ENCODE measurements around the gene CHST15. TPM values are rescaled to one million over a fixed set of nuclear protein-coding genes. Genes with fewer than 3 reads are reported as not detected.

Gene CHST15
- total and polyA plus RNA-seq, 4 donors: 5.4 to 45.3 (median 36.7) TPM

DNA sequence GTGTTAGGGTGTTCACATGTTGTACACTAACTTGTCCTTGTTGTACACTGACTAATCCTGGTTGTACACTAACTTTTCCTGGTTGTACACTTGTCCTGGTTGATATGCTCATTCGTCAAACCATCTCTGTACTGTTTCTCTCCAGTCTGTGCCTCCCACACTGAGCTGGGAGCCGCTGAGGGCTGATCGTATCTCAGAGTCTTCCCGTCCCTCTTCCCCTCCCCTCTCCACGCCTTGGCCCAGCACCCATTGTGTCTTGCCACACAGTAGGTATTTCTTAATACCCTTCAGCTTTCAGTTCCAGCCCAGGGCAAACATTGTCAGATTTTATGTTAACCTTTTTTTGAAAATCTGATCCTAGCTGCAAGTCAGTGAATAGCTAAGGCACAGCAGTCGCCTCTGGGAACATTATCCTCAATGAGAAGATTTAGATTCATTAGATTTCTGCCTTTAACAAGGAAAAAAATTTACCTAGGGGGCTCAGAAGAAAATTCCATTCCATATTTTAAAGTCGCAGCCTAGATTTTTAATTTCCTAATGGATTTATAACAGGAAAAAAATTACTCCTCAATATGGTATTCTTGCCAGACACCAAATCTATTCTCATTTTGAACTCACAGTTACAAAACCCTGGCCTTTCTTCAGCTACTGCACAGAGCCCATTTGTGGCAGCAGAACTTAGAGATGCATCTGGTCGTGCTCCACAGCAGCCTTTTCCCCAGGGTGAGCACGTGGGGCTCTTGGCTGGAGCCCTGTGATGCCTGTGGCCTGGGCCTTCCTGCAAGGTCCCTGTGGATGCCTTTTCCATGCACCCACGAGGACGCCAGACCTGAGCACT lies 33.0 kb upstream of the CHST15 start:
- H3K36me3 ChIP-seq (ENCODE audit: control insufficient read depth in 4 of 4, insufficient read depth in 4 of 4, low read length in 4 of 4): no peaks in the 10 kb centered on the region
- 65 to 76% methylated on average over 11 of the region's 11 CpGs for WGBS, 2 donors
- ATAC-seq (ENCODE audit: insufficient read depth, low FRiP score) (peak; percentile 40), DNase-seq (no peak)
- no peak overlapping the region for H3K27ac ChIP-seq (ENCODE audit: low read depth in 1 of 2, low read length in 1 of 2)
- H3K4me3 ChIP-seq: no peak overlapping the region
- TF ChIP-seq, protein P1, sequence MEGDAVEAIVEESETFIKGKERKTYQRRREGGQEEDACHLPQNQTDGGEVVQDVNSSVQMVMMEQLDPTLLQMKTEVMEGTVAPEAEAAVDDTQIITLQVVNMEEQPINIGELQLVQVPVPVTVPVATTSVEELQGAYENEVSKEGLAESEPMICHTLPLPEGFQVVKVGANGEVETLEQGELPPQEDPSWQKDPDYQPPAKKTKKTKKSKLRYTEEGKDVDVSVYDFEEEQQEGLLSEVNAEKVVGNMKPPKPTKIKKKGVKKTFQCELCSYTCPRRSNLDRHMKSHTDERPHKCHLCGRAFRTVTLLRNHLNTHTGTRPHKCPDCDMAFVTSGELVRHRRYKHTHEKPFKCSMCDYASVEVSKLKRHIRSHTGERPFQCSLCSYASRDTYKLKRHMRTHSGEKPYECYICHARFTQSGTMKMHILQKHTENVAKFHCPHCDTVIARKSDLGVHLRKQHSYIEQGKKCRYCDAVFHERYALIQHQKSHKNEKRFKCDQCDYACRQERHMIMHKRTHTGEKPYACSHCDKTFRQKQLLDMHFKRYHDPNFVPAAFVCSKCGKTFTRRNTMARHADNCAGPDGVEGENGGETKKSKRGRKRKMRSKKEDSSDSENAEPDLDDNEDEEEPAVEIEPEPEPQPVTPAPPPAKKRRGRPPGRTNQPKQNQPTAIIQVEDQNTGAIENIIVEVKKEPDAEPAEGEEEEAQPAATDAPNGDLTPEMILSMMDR (IDR thresholded peaks at IDR 0.05; ENCODE audit: control extremely low read depth, extremely low read depth): no peak
- peaks cover 0 to 2% (median 0%) of the 10 kb centered on the region in 5 donors for H3K4me1 ChIP-seq (ENCODE audit: control insufficient read depth in 5 of 5, insufficient read depth in 5 of 5, low read length in 5 of 5)
- H3K27me3 ChIP-seq (ENCODE audit: control insufficient read depth in 3 of 3, insufficient read depth in 3 of 3, low read length in 2 of 3): no peaks in the 10 kb centered on the region
- H3K9ac ChIP-seq (ENCODE audit: insufficient read depth in 1 of 2, low read length in 2 of 2): no peak overlapping the region
- no peaks in the 10 kb centered on the region for H3K9me3 ChIP-seq (ENCODE audit: control insufficient read depth in 4 of 4, insufficient read depth in 3 of 4, low read length in 3 of 4)

DNA sequence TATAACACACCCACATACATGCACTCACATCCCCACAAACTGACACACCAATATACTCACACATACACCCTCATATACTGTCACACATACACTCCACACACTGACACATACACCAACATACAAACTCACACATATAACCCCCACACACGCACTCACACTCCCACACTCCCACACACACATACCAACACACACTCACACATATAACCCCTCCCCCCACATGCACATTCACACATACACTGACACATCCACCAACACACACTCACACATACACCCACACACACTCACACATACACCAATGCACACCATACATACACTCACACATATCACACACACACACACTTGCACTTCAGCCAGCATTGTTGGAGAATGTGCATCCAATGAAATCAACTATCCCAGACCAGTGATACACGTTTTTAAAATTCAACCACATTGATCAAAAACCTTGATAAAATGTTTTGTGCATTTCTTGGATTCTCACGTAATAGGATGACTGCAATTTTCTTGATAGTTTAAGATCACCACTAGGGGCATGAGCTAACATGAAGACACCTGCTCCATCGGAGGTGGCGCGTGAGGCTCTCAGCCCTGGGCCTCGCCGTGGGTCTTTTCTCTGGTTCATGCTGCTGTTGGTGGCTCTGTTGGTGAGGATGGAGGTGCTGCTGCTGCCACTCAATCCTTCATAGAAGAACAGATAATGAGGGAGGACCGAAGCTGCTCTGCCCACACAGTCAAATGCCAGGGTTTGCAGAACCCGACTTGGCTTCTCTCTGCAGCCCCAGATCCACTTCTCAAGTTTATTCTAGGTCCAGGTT lies 32.1 kb upstream of the CHST15 start:
- H3K27ac ChIP-seq (ENCODE audit: low read depth in 1 of 2, low read length in 1 of 2): no peak overlapping the region
- WGBS, 2 donors: 71 to 74% methylated on average over 10 of the region's 10 CpGs
- no peak overlapping the region for H3K4me3 ChIP-seq
- H3K9me3 ChIP-seq (ENCODE audit: control insufficient read depth in 4 of 4, insufficient read depth in 3 of 4, low read length in 3 of 4): no peaks in the 10 kb centered on the region
- H3K9ac ChIP-seq (ENCODE audit: insufficient read depth in 1 of 2, low read length in 2 of 2): no peak overlapping the region
- ATAC-seq (ENCODE audit: insufficient read depth, low FRiP score) (no peak), DNase-seq (no peak)
- H3K4me1 ChIP-seq (ENCODE audit: control insufficient read depth in 5 of 5, insufficient read depth in 5 of 5, low read length in 5 of 5): peaks cover 0 to 7% (median 0%) of the 10 kb centered on the region in 5 donors
- no peaks in the 10 kb centered on the region for H3K27me3 ChIP-seq (ENCODE audit: control insufficient read depth in 3 of 3, insufficient read depth in 3 of 3, low read length in 2 of 3)
- TF ChIP-seq, protein P1 (IDR thresholded peaks at IDR 0.05; ENCODE audit: control extremely low read depth, extremely low read depth): no peak
- no peaks in the 10 kb centered on the region for H3K36me3 ChIP-seq (ENCODE audit: control insufficient read depth in 4 of 4, insufficient read depth in 4 of 4, low read length in 4 of 4)

DNA sequence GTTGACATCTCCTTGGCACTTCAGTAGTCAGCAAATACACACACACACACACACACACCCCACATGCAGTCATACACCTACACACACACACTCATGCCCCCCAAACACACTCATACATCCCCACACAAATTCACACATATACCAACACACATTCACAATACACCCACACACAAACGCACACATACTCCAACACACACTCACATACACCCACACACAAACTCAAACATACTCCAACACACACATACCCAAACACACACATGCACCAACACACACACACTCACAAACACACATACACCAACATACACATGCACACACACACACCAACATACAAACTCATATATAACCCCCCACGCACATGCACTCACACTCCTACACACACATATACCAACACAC lies 31.4 kb upstream of the CHST15 start:
- WGBS, 2 donors: 97 to 99% methylated on average over 2 of the region's 2 CpGs
- H3K9ac ChIP-seq (ENCODE audit: insufficient read depth in 1 of 2, low read length in 2 of 2): no peak overlapping the region
- no peak overlapping the region for H3K4me3 ChIP-seq
- ATAC-seq (ENCODE audit: insufficient read depth, low FRiP score) (no peak), DNase-seq (no peak)
- no peaks in the 10 kb centered on the region for H3K9me3 ChIP-seq (ENCODE audit: control insufficient read depth in 4 of 4, insufficient read depth in 3 of 4, low read length in 3 of 4)
- H3K27ac ChIP-seq (ENCODE audit: low read depth in 1 of 2, low read length in 1 of 2): no peak overlapping the region
- H3K27me3 ChIP-seq (ENCODE audit: control insufficient read depth in 3 of 3, insufficient read depth in 3 of 3, low read length in 2 of 3): no peaks in the 10 kb centered on the region
- TF ChIP-seq, protein P1 (IDR thresholded peaks at IDR 0.05; ENCODE audit: control extremely low read depth, extremely low read depth): no peak
- H3K36me3 ChIP-seq (ENCODE audit: control insufficient read depth in 4 of 4, insufficient read depth in 4 of 4, low read length in 4 of 4): no peaks in the 10 kb centered on the region
- H3K4me1 ChIP-seq (ENCODE audit: control insufficient read depth in 5 of 5, insufficient read depth in 5 of 5, low read length in 5 of 5): peaks cover 0 to 11% (median 0%) of the 10 kb centered on the region in 5 donors
